GM10248 (cell line): ENCODE data around the gene LRGUK.
"Not testable (repeated sequence)": the region's sequence is repeated elsewhere in the genome, so short reads cannot be mapped to it uniquely, and the experiment has no call there.

Experiments
- CTCF ChIA-PET: fragments of 300-600 bp; sonication (Branson Sonifier 250); formaldehyde crosslinking; extraction: SDS; loops from one replicate; lab custom pipeline; 2021; ENCODE audit warnings: antibody characterized with exemption; lab: Yijun Ruan, JAX
- POLR2A ChIA-PET: fragments of 350-650 bp; sonication (Branson Sonifier 250); formaldehyde crosslinking; extraction: SDS; loops from one replicate; lab custom pipeline; 2020; ENCODE audit warnings: antibody characterized with exemption; lab: Yijun Ruan, JAX
- DNase-seq: peaks from one replicate; pipeline ENCODE4 v3.0.0; 2012; ENCODE audit errors: extremely low spot score
- CTCF ChIP-seq: IDR thresholded peaks from 2 replicates; pipeline ENCODE4 v1.5.1; 2012; ENCODE audit warnings: mild to moderate bottlenecking, low read depth; ENCODE audit errors: extremely low read depth, missing control alignments, control extremely low read depth

The LRGUK gene

GRCh38 chr7:134284952-134285351, 157.8 kb downstream of the LRGUK start:
- ChIA-PET POLR2A (no interaction called here), CTCF (interaction anchor here (1.0 kb wide), 1 partner anchor 34 kb away, joined by 3 read pairs; no protein-coding TSS in a partner anchor)
- DNase-seq = no peak
- no peak for TF ChIP-seq CTCF

GRCh38 chr7:134287916-134288659, 160.9 kb downstream of the LRGUK start:
- DNase-seq = no peak
- no peak for TF ChIP-seq CTCF
- ChIA-PET CTCF (no interaction called here), POLR2A (no interaction called here)

- no peak for DNase-seq
- POLR2A ChIA-PET = no interaction called here
- no peak for TF ChIP-seq CTCF
- CTCF ChIA-PET = interaction anchor here (1.1 kb wide), 2 partner anchors 11 to 68 kb away, joined by 3 read pairs; no protein-coding TSS in a partner anchor
These were observed 162.3 kb downstream of the LRGUK start for GRCh38 chr7:134289423-134289822.

GRCh38 chr7:134289841-134290240, 162.7 kb downstream of the LRGUK start:
- ChIA-PET POLR2A (no interaction called here), CTCF (interaction anchor here (1.1 kb wide), 2 partner anchors 11 to 68 kb away, joined by 3 read pairs; no protein-coding TSS in a partner anchor)
- TF ChIP-seq CTCF = no peak
- DNase-seq = no peak

- no peak for DNase-seq
- POLR2A ChIA-PET = no interaction called here
- TF ChIP-seq CTCF = no peak
- CTCF ChIA-PET = interaction anchor here (1.5 kb wide), 1 partner anchor 32 kb away, joined by 3 read pairs; no protein-coding TSS in a partner anchor
These were observed 163.1 kb downstream of the LRGUK start for GRCh38 chr7:134290286-134290685.

- CTCF ChIA-PET = interaction anchor here (0.7 to 1.5 kb wide), 8 partner anchors 9 to 152 kb away, joined by 3 to 4 read pairs (median 3); partner anchors contain the start of gene SLC35B4
These were observed 166.0 kb downstream of the LRGUK start for GRCh38 chr7:134293002-134293740.

GRCh38 chr7:134295982-134296381, 168.8 kb downstream of the LRGUK start:
- DNase-seq, CTCF ChIA-PET, POLR2A ChIA-PET: not testable (repeated sequence)

More at GRCh38 chr7:134293002-134293740, 166.0 kb downstream of the LRGUK start:
- POLR2A ChIA-PET = no interaction called here
- no peak for TF ChIP-seq CTCF
- peak; percentile 82 for DNase-seq
